ENCODE measurements around the gene MARCHF3. TPM values are rescaled to one million over a fixed set of nuclear protein-coding genes. Genes with fewer than 3 reads are reported as not detected.
A peak's percentile ranks its signal among the peaks of the same experiment; 100 is the strongest.

The MARCHF3 gene
- total and polyA plus RNA-seq, 12 donors = 4.8 to 76.2 (median 45.9) TPM

- Histone ChIP-seq H3K9me3 (no peaks in the 10 kb centered on the region), H3K4me3 (no peak overlapping the region), H3K27me3 (no peaks in the 10 kb centered on the region), H3K36me3 (no peaks in the 10 kb centered on the region), H3K4me1 (peaks cover 0 to 21% (median 7%) of the 10 kb centered on the region in 9 donors), H3K27ac (peak overlapping the region in 1 of 10 donors; percentile 16)
- ATAC-seq (peak in 7 of 8 donors; percentile 42 to 80 (median 46)), DNase-seq (peak in 1 of 2 donors; percentile 20)
- 55 to 59% methylated on average over 4 of the region's 4 CpGs for WGBS, 2 donors
- TF ChIP-seq CTCF (IDR thresholded peaks at IDR 0.05) = no peak
- intact Hi-C loops (cut with DNase I) = no loop called here
Measured at GRCh38 chr5:127076315-127077129, 46.2 kb upstream of the MARCHF3 start.

- H3K27me3 ChIP-seq = no peaks in the 10 kb centered on the region
- DNase-seq (no peak), ATAC-seq (no peak)
- no peak for TF ChIP-seq CTCF (IDR thresholded peaks at IDR 0.05)
- 95 to 96% methylated on average over 3 of the region's 3 CpGs for WGBS, 2 donors
- peaks cover 0 to 8% (median 0%) of the 10 kb centered on the region in 9 donors for H3K36me3 ChIP-seq
- intact Hi-C loops (cut with DNase I) = loop anchor here in 2 of 10 donors (5.0 kb wide), 1 partner anchor 42 kb away; the partner anchor contains the start of gene MARCHF3 (in 2 of the 2)
- peaks cover 0 to 39% (median 13%) of the 10 kb centered on the region in 9 donors for H3K4me1 ChIP-seq
- no peak overlapping the region for H3K27ac ChIP-seq
- H3K9me3 ChIP-seq = no peaks in the 10 kb centered on the region
- no peak overlapping the region for H3K4me3 ChIP-seq
Measured at GRCh38 chr5:127074466-127074865, 44.1 kb upstream of the MARCHF3 start.

GRCh38 chr5:127072861-127073846 is 42.8 kb upstream of the MARCHF3 start, which contains the start of gene C5orf63:
C5orf63 (minus strand) TSS chr5:127073502; CDS start chr5:127058995, 14,507 bp downstream.
- Histone ChIP-seq H3K4me3 (peak within 1 kb of the TSS; percentile 23 to 67 (median 62)), H3K36me3 (peaks cover 0 to 8% (median 0%) of the 10 kb centered on the region in 9 donors), H3K27ac (peak within 1 kb of the TSS in 9 of 10 donors; percentile 52 to 74 (median 61)), H3K9me3 (no peaks in the 10 kb centered on the region), H3K27me3 (no peaks in the 10 kb centered on the region), H3K4me1 (peaks cover 0 to 48% (median 18%) of the 10 kb centered on the region in 9 donors)
- intact Hi-C loops (cut with DNase I) = loop anchor here in 2 of 10 donors (5.0 kb wide), 1 partner anchor 41 kb away; the partner anchor contains the start of gene MARCHF3 (in 2 of the 2)
- DNase-seq (peak; percentile 45 to 71), ATAC-seq (peak; percentile 84 to 95 (median 91))
- TF ChIP-seq CTCF (IDR thresholded peaks at IDR 0.05) = peak in 6 of 9 donors; percentile 12 to 33 (median 27)
- 19 to 31% methylated on average over 56 of the region's 56 CpGs for WGBS, 2 donors
